Cardiac septum (tissue), 1 donor: Measurements from ENCODE around the gene DPPA2. TPM values are rescaled to one million over a fixed set of nuclear protein-coding genes. Genes with fewer than 3 reads are reported as not detected.
"Not testable (repeated sequence)": the region's sequence is repeated elsewhere in the genome, so short reads cannot be mapped to it uniquely, and the experiment has no call there.

Experiments
- DNase-seq: peaks from one replicate; pipeline ENCODE4 v3.0.0-alpha.2; 2020; ENCODE audit warnings: low spot score
- intact Hi-C: fragments of 100-400 bp; cut with DNase I; formaldehyde crosslinking; loops from one replicate; pipeline ENCODE4 v1.14.0; 2022
- long read RNA-seq: library from polyadenylated mRNA; unstranded; transcript quantifications from one replicate; pipeline ENCODE4 v2.0.0, GENCODE V29; 2021
- total RNA-seq: library from RNA; stranded (reverse); fragmentation: NEBNext Ultra II Directional; extraction: Animal tissue kit (Norgen Biotek cat#: 25700); gene quantifications from one replicate; pipeline ENCODE4 v1.2.1, GENCODE V29; 2021
- donor health status: DM: no; HTN: no; CAD: no.

DPPA2 gene
- total RNA-seq: not detected
- long read RNA-seq: 0 reads

DNA sequence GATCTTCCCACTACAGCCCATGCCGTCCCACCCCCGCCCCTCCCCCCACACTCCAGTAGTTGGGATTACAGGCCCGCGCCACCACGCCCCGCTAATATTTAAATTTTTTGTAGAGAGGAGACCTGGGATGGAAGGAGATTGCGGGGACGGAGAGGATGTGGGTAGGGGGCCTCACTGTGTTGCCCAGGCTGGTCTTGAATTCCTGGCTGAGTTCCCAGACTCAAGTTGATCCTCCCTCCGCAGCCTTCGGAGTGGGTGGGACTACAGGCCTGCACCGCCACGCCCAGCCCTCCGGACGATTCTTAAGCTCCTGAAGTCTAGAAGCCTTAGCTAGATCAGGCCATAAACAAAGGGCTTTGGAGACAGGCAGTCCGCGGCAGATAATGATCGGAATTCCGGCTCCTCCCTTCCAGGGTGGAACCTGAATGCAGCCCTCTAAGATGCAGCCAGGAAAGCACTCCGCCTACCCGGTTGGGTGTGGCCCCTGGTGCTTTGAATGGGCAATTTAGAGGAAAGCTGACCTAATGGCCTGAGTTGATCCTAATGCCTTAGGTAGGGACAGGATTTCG, at the start of gene DPPA2:
DPPA2 (minus strand) TSS at position 356 of the 569 bp plus-strand sequence. CDS start 1,975 bp downstream, outside the sequence.
- no peak for DNase-seq
- intact Hi-C loops: no loop called here

DNA sequence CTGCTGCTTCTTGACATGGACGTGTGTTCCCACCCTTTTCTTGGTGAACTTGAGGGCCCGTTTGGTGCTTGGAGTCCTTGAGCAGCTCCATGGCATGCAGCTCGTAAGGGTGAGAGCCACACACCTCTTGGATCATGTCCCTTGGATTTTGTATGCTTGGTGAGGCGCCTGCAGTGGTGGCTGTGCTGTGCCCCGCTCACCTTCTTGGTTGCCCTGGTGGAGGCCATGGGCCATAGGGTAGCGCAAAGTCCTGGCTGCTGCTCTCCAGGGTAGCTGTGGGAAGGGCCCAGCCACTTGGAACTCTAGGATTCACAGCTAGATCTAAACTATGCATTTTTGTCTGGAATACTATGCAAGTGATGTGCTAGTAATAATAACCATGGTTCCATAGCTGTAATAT, 47.8 kb upstream of the DPPA2 start:
- no peak for DNase-seq
- intact Hi-C loops: no loop called here

DNA sequence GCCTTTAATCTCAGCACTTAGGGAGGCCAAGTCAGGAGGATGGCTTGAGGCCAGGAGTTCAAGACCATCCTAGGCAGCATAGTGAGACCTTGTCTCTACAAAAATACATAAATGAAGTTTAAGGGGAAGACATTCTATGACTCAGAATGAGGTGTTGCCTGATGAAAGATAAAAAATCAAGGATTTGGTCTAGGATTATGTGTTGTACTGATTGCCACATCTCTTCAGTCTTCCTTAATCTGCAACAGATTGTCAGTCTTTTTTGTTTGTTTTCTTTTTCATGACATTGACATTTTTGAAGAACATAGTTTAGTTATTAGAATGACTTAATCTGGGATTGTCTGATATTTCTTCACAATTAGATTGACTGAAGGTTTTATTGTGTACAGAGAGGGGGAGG, 47.3 kb upstream of the DPPA2 start:
- intact Hi-C loops: no loop called here
- DNase-seq: no peak

DNA sequence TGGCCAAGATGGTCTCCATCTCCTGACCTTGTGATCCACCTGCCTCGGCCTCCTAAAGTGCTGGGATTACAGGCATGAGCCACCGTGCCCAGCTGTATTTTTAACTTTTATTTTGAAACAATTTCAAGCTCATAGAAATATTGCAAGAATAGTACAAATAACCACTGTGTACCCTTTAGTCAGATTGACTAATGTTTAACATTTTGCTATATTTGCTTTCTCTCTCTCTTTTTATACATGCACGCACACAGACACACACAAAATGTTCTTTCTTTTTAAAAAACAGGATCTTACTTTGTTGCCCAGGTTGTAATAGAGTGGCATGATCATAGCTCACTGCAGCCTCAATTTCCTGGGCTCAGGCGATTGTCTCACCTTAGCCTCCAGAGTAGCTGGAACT, 46.5 kb upstream of the DPPA2 start:
- intact Hi-C loops: no loop called here
- DNase-seq: no peak

- intact Hi-C loops: not testable (repeated sequence)
These were observed 42.5 kb upstream of the DPPA2 start for GRCh38 chr3:109358809-109359208.

GRCh38 chr3:109356442-109357155, 40.3 kb upstream of the DPPA2 start:
- DNase-seq: no peak
- intact Hi-C loops: no loop called here

More at GRCh38 chr3:109358809-109359208, 42.5 kb upstream of the DPPA2 start:
- DNase-seq: not testable (repeated sequence)

DNA sequence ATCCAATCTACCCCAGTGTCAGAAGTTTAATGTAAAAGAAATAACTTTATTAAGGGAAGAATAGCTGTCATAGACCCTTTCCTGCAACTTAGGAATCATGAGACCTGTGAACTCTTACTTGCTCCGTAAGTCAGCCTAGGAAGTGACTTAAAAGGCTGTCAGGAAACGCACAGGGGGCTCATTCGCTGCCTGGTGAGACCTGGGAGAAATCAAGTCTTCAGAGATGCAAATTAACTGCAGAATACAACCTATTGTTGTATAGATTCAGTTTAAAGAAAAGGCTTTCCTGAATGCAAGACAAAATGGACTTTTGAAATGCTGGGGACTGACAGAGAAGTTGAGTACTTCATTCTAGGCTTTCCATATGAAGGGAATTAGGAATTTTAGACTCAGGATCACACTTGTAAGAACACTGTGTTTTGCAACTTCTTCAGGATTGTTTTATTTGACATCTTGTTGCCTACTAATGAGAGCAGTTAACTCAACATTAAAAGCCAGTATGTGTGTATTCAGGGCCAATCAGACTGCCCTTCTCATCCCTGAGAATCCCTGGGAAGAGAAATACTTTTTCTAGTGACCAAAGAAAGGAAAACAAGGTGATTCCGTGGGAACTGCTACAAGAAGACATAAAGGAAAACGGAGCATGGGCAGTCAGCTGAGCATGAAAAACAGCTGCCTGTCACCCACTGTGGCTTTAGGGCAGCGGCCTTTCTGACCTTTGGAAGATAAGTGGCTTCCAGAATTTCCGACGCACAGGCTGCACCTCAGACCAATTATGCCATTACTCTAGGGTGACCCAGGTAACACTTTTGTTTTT, 39.5 kb upstream of the DPPA2 start:
- intact Hi-C loops: no loop called here
- no peak for DNase-seq

GRCh38 chr3:109353057-109353456, 36.7 kb upstream of the DPPA2 start:
- no peak for DNase-seq
- intact Hi-C loops: no loop called here

DNA sequence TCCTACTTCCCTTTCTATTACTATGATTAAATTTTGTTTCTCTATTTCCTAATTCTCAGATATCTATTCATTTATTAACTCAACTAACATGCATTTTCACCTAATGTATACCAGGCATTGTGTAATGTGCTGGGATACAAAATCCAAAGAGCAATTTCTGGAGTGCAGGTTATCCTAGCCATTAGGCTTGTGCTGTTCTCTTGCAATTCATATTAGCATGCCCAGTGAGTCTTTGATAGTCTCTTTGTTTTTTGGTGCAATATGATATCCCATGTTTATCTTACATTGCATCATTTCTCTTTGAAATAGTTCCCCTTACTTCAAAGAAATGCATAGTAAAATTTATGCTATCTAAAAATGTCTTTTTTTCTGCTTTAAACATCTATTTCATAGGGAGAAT, 34.9 kb upstream of the DPPA2 start:
- DNase-seq: no peak
- intact Hi-C loops: no loop called here

DNA sequence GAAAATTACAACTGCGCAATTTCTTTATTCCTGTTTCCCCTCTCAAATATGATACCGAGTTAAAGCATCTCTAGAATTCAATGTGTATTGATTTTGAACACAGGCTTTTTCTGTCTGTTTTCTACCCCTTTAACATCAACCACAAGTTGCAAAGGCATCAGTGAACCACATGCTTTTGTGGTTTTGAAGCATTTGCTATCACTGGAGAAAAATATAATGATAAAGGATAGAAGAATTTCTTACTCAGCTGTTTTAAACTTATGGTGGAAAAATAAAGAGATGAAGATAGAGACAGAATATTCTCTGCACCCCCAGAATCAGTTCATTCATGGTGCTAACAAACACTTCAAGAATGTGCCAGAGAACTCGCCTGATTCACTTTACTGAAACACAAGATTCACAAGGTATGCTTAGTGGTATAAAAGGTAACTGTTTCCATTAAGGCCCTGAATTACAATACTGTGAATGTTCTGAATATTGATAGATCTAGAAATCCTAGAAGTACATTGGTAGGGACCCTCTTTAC, 30.5 kb upstream of the DPPA2 start:
- intact Hi-C loops: no loop called here
- DNase-seq: no peak

DNA sequence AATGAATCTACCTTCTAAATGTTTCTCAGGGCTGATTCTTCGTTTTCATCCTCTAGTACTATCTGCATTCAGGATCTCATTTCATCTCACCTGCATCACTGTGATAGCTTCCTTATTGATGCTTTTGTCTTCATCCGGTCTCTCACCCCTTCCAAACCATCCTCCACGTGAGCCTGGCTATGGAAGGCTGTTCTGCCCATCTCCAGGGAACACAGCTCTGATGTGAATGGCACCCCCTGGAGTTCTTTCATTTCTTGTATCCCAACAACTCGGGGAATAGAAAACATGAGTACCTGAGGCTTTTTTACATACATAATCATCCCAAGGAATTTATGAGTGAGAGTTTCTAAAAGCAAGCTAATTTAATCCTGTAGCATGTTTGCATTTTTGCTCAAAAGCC, 29.8 kb upstream of the DPPA2 start:
- intact Hi-C loops: no loop called here

GRCh38 chr3:109339714-109340648, 23.7 kb upstream of the DPPA2 start:
- intact Hi-C loops: no loop called here
- no peak for DNase-seq

More for the DNA sequence above, 29.8 kb upstream of the DPPA2 start:
- DNase-seq: no peak

- intact Hi-C loops: no loop called here
- no peak for DNase-seq
These were observed 22.9 kb upstream of the DPPA2 start for GRCh38 chr3:109339197-109339596.

- intact Hi-C loops: no loop called here
- no peak for DNase-seq
These were observed 22.0 kb upstream of the DPPA2 start for GRCh38 chr3:109338322-109338721.

DNA sequence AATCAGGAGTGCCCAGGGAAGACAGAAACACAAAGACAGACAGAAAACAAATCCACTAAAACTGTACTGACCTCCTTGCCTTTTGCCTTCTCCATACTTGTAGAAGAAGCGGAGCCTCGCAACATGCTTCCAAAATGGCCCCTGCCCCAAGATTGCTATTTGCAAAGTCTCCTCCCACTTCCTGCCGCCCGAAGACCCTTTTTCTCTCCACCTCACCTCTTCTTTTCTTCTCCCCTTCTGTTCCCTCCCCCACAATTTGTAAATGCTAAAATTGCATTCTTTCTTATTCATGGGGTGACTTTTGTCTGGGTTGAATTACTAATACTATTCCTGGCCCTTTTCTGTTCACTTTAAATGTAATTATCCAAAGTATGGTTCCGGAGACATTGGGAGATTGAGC, 21.1 kb upstream of the DPPA2 start, which contains the start of gene DPPA4:
DPPA4 (minus strand) TSS at position 154 of the 400 bp plus-strand sequence; CDS start at position 125, 29 bp downstream.
- no peak for DNase-seq
- intact Hi-C loops: no loop called here

DNA sequence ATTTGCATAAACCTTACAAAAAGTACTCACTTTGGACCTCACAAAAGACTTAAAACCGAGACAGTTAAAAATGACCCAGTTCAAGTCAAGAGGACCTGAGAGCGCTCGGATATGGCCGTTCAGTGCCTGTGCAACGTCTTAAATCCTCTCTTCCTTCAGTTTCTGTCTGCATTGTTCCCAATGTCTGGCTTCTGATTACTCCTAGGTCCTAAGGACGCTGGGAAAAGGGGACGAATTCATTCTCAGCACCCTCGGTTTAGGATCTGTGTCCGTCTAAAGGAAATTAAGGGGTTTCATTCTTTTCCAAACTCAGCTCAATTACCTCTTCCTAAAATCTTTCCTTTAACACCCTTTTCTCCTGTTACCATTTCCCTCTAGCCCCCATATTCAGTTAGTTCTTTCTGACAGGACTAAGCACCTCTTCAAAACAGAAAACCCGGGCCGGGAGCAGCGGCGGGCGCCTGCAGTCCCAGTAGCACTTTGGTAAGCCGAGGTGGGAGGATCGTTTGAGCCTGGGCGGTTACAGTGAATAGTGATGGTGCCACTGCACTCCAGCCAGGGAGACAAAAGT, 20.1 kb upstream of the DPPA2 start:
- intact Hi-C loops: no loop called here
- DNase-seq: no peak

DNA sequence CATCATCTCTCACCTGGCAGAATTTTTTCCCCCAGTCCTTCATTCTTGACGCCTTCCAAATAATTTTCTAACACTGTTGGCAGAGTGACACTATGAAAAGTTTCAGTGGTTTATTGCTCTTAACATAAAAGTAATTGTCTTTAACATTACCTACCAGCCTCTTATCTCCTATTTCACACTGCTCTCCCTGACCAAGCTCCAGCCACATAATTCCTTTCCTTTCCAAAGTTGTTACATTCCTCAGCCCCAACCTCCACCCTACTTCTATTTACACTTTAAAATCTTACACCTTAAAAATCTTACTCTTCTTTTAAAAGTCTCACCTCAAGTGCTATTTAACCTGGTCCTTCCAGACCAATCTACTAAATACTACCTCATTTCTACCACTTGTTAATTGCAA, 18.3 kb upstream of the DPPA2 start:
- no peak for DNase-seq
- intact Hi-C loops: no loop called here

GRCh38 chr3:109331692-109332091, 15.4 kb upstream of the DPPA2 start:
- no peak for DNase-seq
- intact Hi-C loops: no loop called here

DNA sequence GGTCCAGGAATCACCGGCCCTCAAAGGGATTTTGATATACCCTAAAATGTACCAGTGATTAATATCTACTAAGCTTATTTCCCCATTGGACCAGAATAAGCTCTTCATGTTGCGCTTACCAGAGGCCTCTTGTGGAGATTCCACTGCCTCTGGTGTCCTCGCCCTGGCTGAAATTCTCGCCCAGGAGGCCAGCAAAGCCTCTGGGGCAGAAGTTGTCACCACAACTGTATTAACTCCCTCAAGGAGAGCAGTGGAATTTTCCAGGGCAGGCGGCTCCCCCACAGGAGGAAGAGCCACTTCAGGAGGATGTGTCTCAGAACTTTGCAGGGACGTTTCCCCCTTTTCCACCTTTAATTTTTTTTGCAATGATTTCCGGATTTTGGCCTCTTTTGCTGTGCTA, 14.1 kb upstream of the DPPA2 start:
- no peak for DNase-seq
- intact Hi-C loops: no loop called here
